Activated naive CD4-positive, alpha-beta T cell treated with anti-CD3 and anti-CD28 coated beads, Interleukin-2, amount 50 U/mL, for 16 hours (primary cell): ENCODE data around the gene CACNA1C.

Experiments used
- DNase-seq: peaks from one replicate; pipeline ENCODE4 v3.0.0-alpha.2; 2020

The CACNA1C gene

DNA sequence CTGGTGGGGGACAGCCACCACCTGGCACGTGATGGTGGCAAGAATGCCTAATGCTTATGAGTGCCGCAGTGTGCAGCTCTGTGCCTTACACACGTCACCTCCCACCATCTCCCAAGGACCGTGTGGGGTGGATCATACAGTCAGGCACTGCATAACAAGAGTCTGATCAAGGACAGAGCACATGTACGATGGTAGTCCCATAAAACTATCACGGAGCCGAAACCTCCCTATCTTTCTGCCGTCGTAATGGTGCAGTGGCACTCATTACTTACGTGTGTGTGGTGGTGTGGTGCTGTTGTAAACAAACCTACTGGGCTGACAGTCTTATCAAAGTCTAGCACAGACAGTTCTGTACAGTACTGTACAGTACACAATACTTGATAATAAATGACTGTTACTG, 89.3 kb downstream of the CACNA1C start:
- DNase-seq: no peak

DNA sequence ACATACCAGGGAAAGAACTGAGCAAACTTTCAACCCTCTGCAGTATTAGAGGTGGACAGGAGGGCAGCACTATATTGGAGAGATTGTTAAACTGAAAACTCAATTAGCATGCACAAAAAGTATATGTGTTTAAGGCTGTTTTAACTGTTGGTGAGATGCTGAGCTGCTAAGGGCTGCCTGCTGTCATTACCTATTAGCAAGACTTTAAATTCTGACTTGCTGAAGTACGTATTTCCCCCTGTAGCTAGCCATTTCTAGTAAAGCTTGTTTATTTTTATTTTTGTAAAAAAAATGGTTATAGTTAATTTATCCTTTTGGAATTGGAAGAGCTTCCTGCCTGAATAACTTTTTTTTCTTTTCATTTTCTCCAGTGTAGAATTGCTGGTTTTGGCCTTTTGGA, 92.2 kb downstream of the CACNA1C start:
- DNase-seq: no peak

DNA sequence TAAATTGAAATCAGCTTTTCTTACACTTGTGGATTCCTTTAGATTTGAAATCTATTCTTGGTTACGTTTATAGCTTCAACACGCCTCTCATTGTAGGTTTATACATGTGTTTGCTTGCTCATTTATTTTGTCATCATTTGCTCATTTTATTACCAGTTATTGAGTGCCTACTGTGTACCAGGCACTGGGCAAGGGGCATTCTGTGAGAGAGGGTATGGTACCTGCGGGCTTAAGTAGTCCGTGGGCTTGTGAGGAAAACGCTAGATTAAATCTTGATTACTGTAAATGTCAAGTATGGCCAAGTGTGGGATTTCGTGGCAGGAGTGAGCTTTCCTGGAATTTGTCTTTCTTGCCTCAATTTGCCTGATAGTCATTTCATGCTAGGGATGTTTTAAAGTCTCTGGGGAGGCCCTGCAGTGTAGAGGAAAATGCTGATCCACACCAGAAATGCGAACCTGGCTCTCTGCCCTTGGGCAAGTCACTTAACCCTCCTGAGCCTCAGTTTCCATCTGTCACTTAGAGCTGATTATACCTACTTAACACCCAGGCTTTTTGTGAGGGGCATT, 92.7 kb downstream of the CACNA1C start:
- no peak for DNase-seq

DNA sequence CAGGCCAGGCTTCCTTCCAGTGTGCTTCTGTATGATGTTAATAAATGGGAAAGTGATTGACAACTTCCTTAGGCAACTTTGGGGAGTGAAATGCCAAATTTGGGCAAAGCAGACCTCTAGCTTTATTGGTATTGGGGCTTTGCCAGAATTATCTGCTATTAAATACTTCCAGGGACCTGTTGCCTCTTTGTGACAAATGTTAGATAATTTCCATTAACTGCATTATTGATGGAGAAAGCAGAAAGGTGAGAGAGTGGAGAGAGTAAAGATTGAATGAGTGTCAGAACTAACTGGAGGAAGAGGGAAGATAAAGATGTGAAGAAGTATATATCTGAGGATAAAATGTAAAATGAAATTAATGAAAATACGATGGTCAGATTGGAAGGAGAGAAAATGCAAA, 94.5 kb downstream of the CACNA1C start:
- no peak for DNase-seq

DNA sequence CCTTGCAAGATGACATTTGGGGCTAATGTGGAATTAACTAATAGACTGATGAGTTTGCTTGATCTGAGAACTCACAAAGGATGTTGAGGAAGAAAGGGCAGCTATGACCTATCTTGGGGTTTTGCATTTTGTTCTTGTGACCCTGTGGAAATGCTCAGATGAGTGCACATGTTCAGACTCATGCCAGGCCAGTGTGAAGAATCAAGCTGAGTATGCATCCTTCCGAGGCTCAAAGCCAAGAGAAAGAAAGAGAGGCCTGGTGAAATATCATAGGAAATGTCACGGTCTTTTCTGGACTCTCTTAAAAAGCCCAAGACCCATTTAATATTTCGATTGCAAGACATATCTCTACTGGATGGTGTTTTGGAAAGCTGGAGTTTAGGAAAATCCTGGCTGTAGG, 96.3 kb downstream of the CACNA1C start:
- DNase-seq: no peak

DNA sequence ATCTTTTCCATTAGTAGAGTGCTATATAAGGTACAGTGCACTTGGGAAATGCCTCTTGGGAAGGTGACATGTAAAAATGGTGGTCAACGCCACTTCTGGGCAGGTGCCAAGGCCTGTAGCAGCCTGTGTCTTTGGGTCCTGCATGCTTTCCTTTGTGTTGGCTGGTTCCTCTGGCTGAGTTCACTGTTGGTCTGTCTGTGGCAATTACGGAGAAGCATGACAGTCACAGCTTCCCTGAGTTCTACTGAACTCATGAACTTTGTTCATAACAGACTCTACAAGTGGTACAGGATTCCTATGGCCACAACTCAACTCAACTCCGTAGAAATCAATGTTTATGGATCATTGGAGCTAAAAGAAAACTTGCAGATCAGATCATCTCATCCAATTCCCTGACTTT, 98.0 kb downstream of the CACNA1C start:
- no peak for DNase-seq

DNA sequence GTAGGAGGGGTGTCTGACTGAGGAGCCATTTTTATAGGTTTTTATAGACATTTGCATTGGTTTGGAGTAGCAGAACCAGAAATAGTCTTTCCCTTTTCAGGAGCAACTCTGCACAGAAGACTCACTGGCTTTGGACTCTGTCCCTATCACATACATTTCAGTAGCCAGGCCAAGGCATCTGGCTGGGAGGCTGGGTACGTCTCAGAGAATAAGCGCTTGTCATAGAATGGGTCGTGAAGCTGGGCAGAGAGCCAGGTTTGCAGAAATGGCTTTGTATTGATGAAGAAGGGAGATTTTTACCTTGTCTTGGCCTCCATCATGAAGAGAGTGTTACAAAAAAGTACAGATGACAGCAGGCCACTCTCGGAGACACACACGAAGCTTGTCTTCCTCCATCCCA, 98.6 kb downstream of the CACNA1C start:
- no peak for DNase-seq

DNA sequence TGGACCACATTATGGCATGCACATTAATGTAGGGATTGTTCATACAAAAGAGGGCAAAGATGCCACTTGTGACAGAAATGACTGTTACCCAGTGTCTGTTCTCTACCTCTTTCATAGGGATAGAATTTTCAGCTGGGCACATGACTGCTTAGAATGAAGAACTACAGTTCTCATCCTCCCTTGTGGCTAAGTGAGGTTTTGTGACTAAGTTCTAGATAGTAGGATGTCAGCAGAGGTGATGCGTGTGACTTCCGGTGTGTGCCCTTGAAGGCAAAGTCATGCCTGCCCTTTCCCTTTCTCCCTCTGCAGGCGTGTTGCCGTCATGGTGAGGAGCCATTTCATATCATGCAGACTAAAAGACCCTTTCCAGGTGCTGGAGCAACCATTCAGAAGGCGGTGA, 99.3 kb downstream of the CACNA1C start:
- DNase-seq: no peak

DNA sequence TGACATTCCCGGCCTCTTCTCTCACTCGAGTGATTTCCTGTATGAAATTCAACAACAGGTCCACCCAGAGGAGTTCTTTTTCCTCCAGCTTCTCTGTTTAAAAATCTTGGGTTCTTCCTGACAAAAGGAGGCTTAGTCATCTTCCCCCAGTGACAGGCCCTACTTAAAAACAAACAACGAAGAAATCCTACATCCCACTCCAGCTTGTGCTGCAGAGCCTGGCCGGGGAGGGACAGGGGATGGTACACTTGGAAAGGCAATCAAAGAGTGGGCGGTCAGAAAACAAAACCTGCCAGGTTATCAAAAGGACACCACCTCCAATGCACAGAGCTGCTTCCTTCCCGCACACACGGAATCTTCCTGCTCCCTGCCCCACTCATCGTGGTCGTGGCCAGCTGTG, 101.3 kb downstream of the CACNA1C start:
- no peak for DNase-seq

DNA sequence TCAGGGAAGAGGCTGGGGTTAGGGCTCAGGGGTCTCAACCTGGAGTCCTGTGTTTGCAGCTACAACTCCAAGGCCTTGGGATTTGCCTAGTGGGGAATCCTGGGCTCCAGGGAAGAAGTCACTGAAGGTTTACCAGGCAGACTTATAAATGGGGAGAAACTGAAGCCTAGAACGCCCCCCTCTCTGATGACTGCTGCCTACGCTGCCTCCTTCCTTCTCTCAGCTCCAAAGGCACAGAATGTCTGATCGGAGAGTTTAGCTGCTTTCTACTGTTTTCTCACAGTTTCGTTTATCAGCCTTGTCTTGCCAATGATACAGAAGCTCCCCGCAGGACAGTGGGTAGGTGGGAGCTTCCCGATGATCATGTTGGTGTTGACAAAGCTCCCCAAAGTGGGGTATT, 101.7 kb downstream of the CACNA1C start:
- DNase-seq: no peak

DNA sequence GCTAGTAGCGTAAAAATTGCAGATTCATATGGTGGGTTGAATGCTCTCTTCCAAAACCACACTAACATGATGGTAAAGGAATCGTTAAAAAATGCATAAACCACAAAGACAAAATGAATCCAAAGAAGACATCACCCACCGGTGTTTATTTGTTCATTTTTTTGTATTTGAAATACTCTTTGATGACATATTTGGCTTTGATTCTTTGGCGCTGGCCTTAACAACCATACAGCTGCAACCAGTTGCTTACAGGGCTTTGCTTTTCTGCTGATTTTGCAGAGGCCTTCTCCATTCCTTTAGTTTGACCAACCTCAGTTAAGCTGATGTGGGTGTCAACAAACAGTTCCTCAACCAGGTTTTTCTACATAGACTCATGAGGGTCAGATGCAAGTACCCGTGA, 103.5 kb downstream of the CACNA1C start:
- no peak for DNase-seq

DNA sequence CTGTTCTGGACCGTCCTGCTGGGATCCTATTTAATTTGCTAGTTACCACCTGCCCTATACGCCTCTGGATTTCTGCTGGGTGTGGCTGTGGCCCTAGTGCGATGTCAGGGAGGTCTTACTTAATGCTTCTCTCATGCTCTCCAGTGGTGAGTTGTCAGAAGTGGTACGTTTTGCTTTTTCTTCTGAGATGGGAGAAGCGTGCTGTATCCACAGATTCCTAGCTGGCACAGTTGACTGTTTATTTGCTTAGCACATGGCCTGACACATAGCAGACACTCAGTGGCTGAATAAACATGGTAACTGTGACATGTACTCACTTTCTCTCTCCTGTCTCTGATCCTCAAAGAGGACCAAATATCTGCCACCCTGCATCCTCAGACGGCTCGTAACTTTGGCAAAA, 107.3 kb downstream of the CACNA1C start:
- DNase-seq: no peak

DNA sequence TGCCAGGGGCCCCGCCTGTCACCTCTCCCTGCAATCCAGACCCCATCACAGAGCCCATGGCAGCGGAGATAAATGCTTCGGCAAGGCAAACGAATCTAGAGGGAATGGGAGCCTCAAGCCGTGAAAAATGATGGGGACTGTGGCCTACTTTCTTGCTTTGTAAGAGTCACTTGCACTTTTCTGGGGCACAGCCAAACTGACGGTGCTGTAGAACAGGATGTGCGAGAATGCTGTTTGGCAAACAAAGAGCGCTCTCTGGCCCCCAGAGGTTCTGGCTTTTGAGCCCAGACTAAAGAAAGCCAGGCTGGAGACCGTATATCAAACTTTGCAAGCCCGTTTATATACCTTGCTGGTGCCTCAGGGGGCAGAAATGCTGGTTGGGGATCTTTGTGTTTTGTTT, 108.7 kb downstream of the CACNA1C start:
- DNase-seq: no peak

DNA sequence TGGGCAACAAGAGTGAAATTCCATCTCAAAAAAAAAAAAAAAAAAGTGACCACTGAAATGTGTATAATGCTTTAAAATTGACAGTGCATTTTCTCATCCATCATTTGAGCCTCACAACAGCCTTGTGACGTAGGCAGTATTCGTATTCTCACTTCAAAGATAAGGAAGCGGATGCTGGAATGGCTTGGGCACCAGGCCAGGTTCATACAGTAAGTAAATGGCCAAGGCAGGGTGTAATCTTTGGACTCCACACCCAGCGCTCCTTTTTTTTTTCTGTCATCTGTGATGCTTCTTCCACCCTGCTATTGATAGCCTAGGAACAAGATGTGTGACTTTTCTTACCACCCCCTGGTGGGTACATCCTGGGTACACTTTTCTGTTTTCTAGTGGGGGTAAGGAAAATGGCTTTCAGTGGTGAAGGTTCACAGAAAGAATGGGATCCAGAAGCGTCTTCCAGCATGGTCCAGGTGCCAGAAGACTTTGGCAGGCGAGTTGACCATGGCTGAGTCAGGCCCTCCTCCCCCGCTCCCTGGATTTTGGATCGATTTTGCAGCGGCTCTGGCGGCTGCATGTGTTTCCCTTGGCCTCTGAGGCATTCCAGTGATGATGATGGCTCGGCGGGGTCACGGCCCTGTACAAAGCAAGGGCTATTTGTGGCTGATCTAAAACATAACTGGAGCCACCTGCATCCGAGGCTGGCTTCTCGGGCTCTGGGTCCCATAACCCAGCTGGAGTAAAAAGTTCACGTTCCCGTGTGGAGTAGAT, 110.6 kb downstream of the CACNA1C start:
- no peak for DNase-seq

DNA sequence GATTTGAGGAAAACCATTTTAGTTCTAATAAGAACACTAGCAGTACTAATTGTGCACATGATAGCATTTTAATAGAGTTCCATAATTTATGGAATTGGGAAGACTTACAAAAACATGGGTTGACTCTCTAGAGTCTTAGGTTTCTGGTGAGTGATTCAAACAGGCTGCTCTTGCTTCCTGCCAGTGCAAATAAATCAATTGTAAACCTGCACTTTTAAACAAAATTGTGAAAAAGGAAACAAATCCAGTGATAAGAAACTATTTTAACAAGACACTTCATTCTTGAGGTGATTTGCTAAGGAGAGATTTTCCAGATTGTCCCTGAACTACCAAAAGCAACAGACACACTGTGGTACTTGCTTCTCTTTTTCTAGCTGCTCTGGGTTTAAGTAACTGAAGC, 112.2 kb downstream of the CACNA1C start:
- no peak for DNase-seq

DNA sequence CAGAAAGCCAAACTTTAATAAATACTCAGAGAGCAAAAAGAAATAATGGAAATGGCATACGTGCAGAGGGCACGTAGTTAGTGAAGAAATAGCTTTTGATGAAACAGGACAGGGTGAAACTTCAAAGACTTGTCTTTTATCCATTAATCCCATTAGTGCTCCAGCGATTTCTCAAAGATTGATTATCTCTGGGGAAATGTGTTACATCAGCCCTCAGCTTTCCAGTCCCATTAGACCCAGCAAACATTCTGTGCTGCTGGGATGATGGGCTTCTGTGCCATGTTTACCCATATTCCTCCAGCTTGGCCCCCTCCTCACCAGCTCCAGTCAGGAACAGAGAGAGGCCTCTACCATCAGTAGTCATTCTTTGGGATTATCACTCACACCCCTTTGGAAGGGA, 113.1 kb downstream of the CACNA1C start:
- DNase-seq: no peak

DNA sequence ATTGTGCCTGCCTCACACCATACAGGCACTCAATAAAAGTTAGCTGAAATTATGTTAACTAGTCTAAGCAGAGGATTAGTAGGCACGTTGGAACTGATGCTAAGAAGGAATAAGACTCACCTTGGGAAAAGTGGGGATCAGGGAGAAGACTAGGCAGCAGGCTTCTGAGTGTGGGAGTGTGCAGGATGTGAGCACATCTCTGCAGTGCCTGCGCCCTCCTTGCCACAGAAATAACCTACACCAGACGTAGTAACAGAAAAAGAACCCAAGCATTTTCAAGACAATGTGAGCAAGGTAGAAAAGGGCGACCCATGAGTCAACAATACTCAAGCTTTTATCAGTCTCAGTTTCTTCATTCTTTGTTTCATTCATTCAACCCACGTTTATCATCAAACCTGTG, 113.9 kb downstream of the CACNA1C start:
- no peak for DNase-seq

DNA sequence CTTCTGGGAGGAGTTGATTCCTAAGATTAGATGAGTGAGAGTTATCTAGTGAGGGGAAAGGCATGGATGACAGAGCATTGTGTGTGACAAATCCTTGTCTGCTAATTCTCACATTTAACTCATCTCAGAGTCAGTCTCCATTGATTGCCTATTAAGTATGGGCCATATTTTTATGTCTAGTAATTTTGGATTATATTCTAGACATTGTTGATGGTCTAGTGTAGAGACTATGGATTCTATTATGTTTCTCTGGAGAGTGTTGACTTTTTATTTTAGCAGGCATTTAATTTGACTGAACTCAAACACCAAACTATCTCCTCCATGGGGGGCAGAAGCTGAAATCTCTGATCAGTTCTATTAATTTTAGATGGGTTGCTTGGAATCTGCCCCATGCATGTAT, 114.4 kb downstream of the CACNA1C start:
- no peak for DNase-seq

DNA sequence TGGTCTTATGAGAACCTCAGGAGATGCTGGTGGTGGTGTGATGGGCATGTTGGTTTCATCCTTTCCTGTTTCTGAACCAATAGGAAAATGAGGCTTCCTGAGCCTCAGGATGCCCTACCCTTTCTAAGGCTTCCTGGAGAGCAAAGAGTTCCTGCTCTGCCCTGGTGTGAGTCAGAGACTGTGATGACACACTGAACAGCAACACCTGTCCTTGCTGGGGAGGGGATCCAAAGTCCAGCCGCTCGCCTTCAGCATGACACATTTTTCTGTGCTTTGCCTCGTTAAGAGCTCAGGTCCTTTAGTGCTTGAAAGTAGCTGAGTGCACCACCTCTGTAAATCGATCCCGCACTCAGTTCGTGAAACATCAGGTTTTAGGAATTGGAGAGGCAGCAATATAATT, 116.0 kb downstream of the CACNA1C start:
- DNase-seq: no peak

DNA sequence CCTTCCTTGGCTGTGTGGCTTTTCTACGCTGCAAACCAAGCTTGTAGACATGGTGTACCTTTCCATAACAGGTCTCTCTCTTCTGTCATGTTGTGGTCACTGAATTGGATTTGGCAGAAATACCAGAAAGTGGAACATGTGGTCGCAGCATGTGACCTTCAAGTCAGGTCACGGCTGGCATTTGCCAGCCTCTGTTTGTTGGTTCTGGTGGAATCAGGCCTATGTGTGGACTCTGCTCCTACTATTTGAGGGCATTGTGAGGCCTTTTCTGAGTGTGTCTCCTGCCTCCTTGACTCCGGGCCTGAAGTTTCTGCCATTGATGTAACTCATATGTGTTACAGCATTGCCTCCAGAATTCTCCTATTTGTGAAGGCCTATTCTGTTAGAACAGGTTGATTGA, 116.7 kb downstream of the CACNA1C start:
- DNase-seq: no peak

DNA sequence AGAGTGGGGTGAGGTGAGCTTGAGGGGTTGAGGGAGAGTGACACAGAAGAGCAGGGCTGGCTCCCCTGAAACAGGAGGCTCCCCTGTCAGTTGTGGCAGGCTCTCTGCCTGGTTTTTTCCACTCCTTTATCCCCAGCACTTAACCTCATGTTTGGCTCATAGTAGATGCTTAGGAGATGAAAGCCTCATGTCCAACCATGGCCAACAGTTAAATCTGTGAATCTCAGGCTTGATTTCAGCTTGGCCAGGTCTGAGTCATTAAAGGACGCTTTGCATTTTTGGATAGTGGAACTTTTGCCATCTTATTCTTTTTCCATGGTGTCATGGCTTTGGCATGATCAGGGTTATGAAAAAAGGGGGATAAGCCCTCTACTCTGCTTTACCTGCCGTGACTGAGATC, 117.2 kb downstream of the CACNA1C start:
- no peak for DNase-seq

DNA sequence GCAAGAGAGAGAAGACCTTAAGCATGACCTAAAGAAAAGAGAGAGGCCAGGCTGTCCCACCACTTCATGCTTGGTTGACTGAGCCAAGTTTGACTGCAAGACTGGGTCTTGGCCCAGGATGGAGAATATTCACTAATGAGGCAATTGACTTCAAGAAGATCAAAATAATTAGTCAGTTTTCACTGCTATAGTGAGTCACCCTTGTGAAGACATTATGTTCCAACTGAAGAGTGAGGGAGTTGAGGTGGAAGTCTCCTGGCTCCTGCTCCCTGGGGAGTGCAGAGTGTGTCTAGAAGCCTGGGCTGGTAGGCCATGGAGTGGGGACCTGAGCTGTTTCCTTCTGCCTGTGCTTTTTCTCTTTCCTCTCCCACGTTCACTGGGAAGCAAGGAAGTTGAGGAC, 117.6 kb downstream of the CACNA1C start:
- DNase-seq: no peak

DNA sequence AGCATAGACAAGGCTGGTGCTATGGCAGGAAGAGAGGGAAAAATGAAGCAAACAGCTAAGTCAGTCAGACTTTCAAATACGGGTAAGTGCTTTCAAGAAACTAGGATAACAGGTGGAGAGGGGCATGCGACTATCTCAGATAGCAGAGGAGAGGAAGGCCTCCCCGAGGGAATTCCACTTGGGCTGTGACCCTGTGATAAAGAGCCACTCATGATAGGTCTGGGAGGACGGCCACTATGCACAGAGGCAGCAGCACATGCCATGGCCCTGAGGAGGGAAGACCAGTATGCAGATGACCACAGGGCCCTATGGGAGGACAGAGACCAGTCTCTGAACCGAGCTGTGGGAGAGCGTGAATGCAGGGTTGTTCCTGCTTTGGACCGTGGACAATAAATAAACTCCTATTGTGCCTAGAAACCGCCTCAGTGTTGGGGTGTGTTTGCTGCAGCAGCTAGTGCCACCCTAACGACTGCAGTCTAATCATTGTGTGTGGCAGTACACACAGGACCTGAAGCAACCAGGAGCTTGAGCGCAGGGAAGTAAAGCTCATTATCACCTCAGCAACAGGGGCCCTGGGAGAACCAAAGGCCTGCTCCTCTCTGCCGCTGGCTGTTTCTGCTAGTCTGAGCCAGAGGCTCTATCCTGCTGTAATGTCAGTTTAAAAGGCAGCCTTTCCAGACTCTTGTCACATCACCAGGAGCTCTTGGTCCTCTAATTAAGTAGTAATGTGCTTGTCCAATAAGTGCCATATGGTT, 119.1 kb downstream of the CACNA1C start:
- no peak for DNase-seq

DNA sequence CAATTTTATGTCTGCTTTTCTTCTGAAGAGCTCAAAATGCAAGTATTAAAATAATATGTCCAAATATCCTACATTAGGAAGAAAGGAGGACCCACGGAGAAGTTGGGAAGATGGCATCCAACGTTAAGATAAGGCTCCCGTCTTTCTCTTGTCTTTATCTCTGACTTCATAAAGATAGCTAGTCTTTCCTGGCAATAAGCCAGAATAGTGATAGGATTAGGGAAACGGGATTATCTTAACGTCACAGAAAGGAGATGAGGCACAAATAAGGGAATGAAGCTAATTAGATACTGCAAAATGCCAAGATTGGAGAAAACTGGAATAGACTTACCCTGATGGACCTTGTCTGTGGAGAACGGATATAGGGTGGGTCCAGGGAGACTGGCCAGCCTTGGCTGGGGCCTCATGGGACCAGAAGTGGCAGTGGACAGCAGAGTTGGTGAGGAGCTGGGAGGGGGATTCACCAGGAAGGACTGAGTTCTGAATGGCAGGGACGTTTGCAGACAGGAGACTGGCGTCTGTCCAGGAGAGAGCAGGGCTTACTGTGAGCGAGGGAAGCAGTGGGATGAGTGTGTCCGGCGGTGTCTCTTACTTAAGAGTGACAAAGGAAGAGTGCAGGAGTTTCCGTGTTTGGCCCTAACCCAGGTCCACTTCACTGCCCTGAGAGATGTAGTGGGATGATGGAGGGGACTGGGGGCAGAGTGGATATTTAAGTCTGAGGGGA, 119.9 kb downstream of the CACNA1C start:
- DNase-seq: no peak
